HEK293 (cell line): ENCODE results near the gene SSBP3.

ENCODE experiments used
- ZNF558 ChIP-seq: fragments of 450-650 bp; formaldehyde crosslinking; IDR thresholded peaks from 2 replicates; pipeline ENCODE4 v1.5.1; 2016; ENCODE audit warnings: missing biosample characterization, missing genetic modification characterization
- ZNF561 ChIP-seq: fragments of 450-650 bp; IDR thresholded peaks from 2 replicates; pipeline ENCODE4 v1.5.1; 2018; ENCODE audit warnings: missing biosample characterization, missing genetic modification characterization, borderline replicate concordance
- ZNF707 ChIP-seq: fragments of 450-650 bp; formaldehyde crosslinking; IDR thresholded peaks from 2 replicates; pipeline ENCODE4 v1.5.1; 2016; ENCODE audit warnings: missing biosample characterization, missing genetic modification characterization
- TF ChIP-seq, protein P1 (sequence below): fragments of 450-650 bp; formaldehyde crosslinking; IDR thresholded peaks from 2 replicates; pipeline ENCODE4 v1.5.1; 2016; ENCODE audit warnings: missing biosample characterization, missing genetic modification characterization, low read depth

DNA sequence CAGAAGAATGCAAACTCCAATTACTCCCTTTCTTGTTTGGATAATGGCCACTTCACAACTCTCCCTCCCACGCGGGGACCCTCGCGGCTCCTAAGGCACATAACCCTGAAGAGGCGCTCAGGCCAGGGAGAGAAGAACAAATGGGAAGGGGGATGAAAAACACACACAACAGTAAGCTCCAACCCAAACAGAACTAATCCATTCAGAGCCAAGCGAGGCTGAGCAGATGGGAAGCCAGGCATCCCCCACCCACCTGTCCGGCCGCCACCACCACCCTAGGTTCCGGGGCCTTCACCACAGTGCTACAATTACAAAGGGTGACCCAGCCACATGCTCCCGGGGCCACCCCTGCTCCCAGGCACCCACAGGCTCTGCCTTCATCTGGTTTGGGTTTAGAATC is 104.7 kb downstream of the SSBP3 start:
- TF ChIP-seq ZNF558 (tag by site-specific recombination) = no peak
- no peak for TF ChIP-seq ZNF707
- TF ChIP-seq ZNF561 (tag by site-specific recombination) = no peak
- TF ChIP-seq, protein P1, sequence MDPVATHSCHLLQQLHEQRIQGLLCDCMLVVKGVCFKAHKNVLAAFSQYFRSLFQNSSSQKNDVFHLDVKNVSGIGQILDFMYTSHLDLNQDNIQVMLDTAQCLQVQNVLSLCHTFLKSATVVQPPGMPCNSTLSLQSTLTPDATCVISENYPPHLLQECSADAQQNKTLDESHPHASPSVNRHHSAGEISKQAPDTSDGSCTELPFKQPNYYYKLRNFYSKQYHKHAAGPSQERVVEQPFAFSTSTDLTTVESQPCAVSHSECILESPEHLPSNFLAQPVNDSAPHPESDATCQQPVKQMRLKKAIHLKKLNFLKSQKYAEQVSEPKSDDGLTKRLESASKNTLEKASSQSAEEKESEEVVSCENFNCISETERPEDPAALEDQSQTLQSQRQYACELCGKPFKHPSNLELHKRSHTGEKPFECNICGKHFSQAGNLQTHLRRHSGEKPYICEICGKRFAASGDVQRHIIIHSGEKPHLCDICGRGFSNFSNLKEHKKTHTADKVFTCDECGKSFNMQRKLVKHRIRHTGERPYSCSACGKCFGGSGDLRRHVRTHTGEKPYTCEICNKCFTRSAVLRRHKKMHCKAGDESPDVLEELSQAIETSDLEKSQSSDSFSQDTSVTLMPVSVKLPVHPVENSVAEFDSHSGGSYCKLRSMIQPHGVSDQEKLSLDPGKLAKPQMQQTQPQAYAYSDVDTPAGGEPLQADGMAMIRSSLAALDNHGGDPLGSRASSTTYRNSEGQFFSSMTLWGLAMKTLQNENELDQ (tag by site-specific recombination) = no peak
